K562 (cell line): ENCODE data around the gene SLC4A2. TPM values are rescaled to one million over a fixed set of nuclear protein-coding genes. Genes with fewer than 3 reads are reported as not detected.

Experiments used
- ARHGAP35 ChIP-seq: fragments of 450-650 bp; IDR thresholded peaks from 2 replicates; pipeline ENCODE4 v1.6.1; 2018; ENCODE audit not compliant: partially characterized antibody
- BACH1 ChIP-seq: fragments of 200-800 bp; sonication (Bioruptor generic); IDR thresholded peaks from 2 replicates; pipeline ENCODE4 v1.6.1; 2016; ENCODE audit warnings: missing genetic modification characterization, missing compliant biosample characterization
- BHLHE40 ChIP-seq: IDR thresholded peaks from 2 replicates; pipeline ENCODE4 v1.6.1; 2011; ENCODE audit warnings: low read length, improper control_type of control experiment
- CSDE1 ChIP-seq, 2 experiments: fragments of 450-650 bp; IDR thresholded peaks; 2 replicates each; pipeline ENCODE4 v1.6.1; 2016; ENCODE audit warnings: mild to moderate bottlenecking in 1 of 2
- ELF1 ChIP-seq: fragments of 200-800 bp; sonication (Bioruptor generic); IDR thresholded peaks from 2 replicates; pipeline ENCODE4 v1.6.1; 2016; ENCODE audit warnings: missing genetic modification characterization, missing compliant biosample characterization
- ETV1 ChIP-seq: fragments of 450-650 bp; conservative IDR thresholded peaks from 2 replicates; pipeline ENCODE4 v1.6.1; 2016; ENCODE audit warnings: missing genetic modification characterization, control low read depth, low read depth, missing compliant biosample characterization
- GABPB2 ChIP-seq: fragments of 250-450 bp; sonication (Bioruptor Pico); conservative IDR thresholded peaks from 2 replicates; pipeline ENCODE4 v1.5.1; 2021; ENCODE audit warnings: mild to moderate bottlenecking
- HDAC3 ChIP-seq: fragments of 450-650 bp; IDR thresholded peaks from 2 replicates; pipeline ENCODE4 v1.6.1; 2018; ENCODE audit warnings: borderline replicate concordance, mild to moderate bottlenecking, moderate library complexity; ENCODE audit not compliant: partially characterized antibody
- ILK ChIP-seq: fragments of 450-650 bp; IDR thresholded peaks from 2 replicates; pipeline ENCODE4 v1.6.1; 2016; ENCODE audit warnings: missing genetic modification characterization, low read depth, mild to moderate bottlenecking, missing compliant biosample characterization, moderate library complexity, borderline replicate concordance
- MCM3 ChIP-seq: fragments of 450-650 bp; IDR thresholded peaks from 2 replicates; pipeline ENCODE4 v1.6.1; 2016
- MEIS2 ChIP-seq: fragments of 450-650 bp; IDR thresholded peaks from 2 replicates; pipeline ENCODE4 v1.6.1; 2014; ENCODE audit warnings: mild to moderate bottlenecking; ENCODE audit not compliant: partially characterized antibody
- MYC ChIP-seq, 2 experiments: fragments of 250-450 bp in 1 of 2; sonication (Bioruptor Pico) in 1 of 2; IDR thresholded peaks; 2 replicates each; pipeline versions ENCODE4 v1.5.1 to v1.6.1; 2012 to 2021; ENCODE audit warnings: low read depth in 2 of 2, borderline replicate concordance in 1 of 2, improper control_type of control experiment in 1 of 2, low read length in 1 of 2, mild to moderate bottlenecking in 1 of 2, moderate library complexity in 1 of 2
- PML ChIP-seq: IDR thresholded peaks from 2 replicates; pipeline ENCODE4 v1.6.1; 2012; ENCODE audit warnings: low read length, inconsistent platforms
- POU5F1 ChIP-seq: fragments of 150-350 bp; IDR thresholded peaks from 2 replicates; pipeline ENCODE4 v1.6.1; 2014; ENCODE audit warnings: borderline replicate concordance, low read length, low read depth, mild to moderate bottlenecking; ENCODE audit not compliant: partially characterized antibody
- PURB ChIP-seq: sonication (generic); formaldehyde crosslinking; IDR thresholded peaks from 2 replicates; pipeline ENCODE4 v1.9.0; 2021; ENCODE audit warnings: low read depth, mild to moderate bottlenecking, missing genetic modification reagents
- STAG1 ChIP-seq: sonication (generic); formaldehyde crosslinking; IDR thresholded peaks from 2 replicates; pipeline ENCODE4 v1.5.0; 2020; ENCODE audit warnings: missing genetic modification reagents, borderline replicate concordance
- TAL1 ChIP-seq: fragments of 450-650 bp; IDR thresholded peaks from 2 replicates; pipeline ENCODE4 v1.6.1; 2016; ENCODE audit warnings: mild to moderate bottlenecking
- TCF7 ChIP-seq: sonication (generic); IDR thresholded peaks from 2 replicates; pipeline ENCODE4 v1.6.1; 2016; ENCODE audit warnings: antibody characterized with exemption, borderline replicate concordance
- ZFX ChIP-seq: sonication (generic); formaldehyde crosslinking; IDR thresholded peaks from 2 replicates; pipeline ENCODE4 v1.8.0; 2022; ENCODE audit warnings: mild to moderate bottlenecking, missing genetic modification reagents, moderate library complexity
- ZNF24 ChIP-seq: fragments of 450-650 bp; IDR thresholded peaks from 2 replicates; pipeline ENCODE4 v1.6.1; 2016
- ZNF551 ChIP-seq: fragments of 250-450 bp; sonication (Bioruptor Pico); IDR thresholded peaks from 2 replicates; pipeline ENCODE4 v1.5.0; 2021; ENCODE audit warnings: mild to moderate bottlenecking, moderate library complexity
- polyA plus RNA-seq, 8 experiments: library from polyadenylated mRNA; depleted of rRNA in 4 of 8; stranded (reverse) in 5 of 8; unstranded in 3 of 8; fragments of >200 nt; fragmentation: Nextera tagmentation in 2 of 8; fragmentation: Illumina TruSeq in 1 of 8; extraction: Ambion mirVana in 2 of 8; extraction: Trizol in 1 of 8; gene quantifications; 2 replicates each; pipeline versions ENCODE4 v1.2.1 to v1.2.3, GENCODE V29; 2011 to 2014; ENCODE audit warnings: inconsistent platforms in 1 of 8, missing spikeins in 1 of 8
- total RNA-seq, 7 experiments: library from RNA; depleted of rRNA in 6 of 7; stranded (reverse); fragments of >200 nt in 6 of 7; fragmentation: Illumina TruSeq in 2 of 7; extraction: Trizol in 2 of 7; gene quantifications; 2 replicates each; pipeline versions ENCODE4 v1.2.1 to v1.2.3, GENCODE V29; 2011 to 2021; ENCODE audit warnings: low replicate concordance in 1 of 7
- TF ChIP-seq, protein P1 (sequence below): fragments of 250-450 bp; sonication (Bioruptor Pico); IDR thresholded peaks from 2 replicates; pipeline ENCODE4 v1.8.0; 2022; ENCODE audit warnings: inconsistent platforms
- TF ChIP-seq, protein P2 (sequence below): sonication (generic); formaldehyde crosslinking; IDR thresholded peaks from 2 replicates; pipeline ENCODE4 v1.4.0; 2020; ENCODE audit warnings: mild to moderate bottlenecking, missing genetic modification reagents
- TF ChIP-seq, protein P3 (sequence below): fragments of 250-450 bp; sonication (Bioruptor Pico); IDR thresholded peaks from 2 replicates; pipeline ENCODE4 v1.8.0; 2022; ENCODE audit warnings: moderate library complexity, mild to moderate bottlenecking, inconsistent platforms

Gene SLC4A2
- total and polyA plus RNA-seq, 9 of the 15 experiments (the other 6 are each of a cell fraction or from before 2014, with no cell fraction given), result 11.4 to 375 (median 130) TPM

DNA sequence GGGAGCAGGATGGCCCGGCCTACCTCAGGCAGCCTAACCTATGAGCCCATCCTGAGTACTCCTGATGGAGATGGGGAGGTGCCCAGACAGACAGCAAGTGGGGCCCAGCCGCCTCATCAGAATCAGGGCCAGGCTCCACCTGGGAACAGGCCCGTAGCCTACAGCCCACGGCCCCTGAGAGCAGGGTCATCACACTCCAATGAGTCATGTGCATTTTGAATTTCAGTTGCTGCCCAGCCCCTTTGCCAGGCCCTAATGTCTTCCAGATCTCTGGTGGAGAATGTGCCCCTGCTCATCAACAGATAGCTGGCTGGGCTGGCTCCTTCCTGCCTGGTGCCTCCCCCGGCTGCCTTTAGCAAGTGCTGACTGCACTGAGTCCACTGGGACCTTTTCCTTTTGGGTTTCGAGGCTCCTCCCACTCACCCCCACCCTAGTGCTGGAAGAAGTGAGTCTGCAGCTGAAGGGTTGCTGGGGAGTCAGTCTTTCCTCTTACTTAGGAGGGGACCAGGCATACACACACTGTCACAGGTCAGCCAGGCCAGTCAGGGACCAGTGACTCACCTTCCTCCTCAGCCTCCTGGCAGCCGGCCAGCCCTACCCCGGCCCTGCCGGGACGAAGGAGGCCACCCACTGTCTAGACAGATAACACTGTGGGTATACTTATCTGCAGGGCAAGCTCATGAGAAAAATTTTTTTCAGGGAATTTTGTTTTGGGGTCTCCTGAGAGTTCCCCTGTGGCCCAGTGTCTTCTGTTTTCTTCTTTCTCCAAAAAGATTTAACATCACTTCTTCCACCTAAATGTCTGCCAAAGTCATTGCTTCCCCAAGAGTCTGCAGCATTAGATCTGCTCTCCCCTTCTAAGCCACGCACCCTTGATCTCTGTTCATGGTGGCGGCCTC, 20.2 kb upstream of the SLC4A2 start (continued):
- TF ChIP-seq, protein P1, sequence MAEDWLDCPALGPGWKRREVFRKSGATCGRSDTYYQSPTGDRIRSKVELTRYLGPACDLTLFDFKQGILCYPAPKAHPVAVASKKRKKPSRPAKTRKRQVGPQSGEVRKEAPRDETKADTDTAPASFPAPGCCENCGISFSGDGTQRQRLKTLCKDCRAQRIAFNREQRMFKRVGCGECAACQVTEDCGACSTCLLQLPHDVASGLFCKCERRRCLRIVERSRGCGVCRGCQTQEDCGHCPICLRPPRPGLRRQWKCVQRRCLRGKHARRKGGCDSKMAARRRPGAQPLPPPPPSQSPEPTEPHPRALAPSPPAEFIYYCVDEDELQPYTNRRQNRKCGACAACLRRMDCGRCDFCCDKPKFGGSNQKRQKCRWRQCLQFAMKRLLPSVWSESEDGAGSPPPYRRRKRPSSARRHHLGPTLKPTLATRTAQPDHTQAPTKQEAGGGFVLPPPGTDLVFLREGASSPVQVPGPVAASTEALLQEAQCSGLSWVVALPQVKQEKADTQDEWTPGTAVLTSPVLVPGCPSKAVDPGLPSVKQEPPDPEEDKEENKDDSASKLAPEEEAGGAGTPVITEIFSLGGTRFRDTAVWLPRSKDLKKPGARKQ (CRISPR knock-in tag), result no peak
- TF ChIP-seq BACH1 (tag), result no peak
- TF ChIP-seq, protein P2, sequence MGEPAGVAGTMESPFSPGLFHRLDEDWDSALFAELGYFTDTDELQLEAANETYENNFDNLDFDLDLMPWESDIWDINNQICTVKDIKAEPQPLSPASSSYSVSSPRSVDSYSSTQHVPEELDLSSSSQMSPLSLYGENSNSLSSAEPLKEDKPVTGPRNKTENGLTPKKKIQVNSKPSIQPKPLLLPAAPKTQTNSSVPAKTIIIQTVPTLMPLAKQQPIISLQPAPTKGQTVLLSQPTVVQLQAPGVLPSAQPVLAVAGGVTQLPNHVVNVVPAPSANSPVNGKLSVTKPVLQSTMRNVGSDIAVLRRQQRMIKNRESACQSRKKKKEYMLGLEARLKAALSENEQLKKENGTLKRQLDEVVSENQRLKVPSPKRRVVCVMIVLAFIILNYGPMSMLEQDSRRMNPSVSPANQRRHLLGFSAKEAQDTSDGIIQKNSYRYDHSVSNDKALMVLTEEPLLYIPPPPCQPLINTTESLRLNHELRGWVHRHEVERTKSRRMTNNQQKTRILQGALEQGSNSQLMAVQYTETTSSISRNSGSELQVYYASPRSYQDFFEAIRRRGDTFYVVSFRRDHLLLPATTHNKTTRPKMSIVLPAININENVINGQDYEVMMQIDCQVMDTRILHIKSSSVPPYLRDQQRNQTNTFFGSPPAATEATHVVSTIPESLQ (CRISPR knock-in tag), result no peak
- no peak for TF ChIP-seq PURB (CRISPR knock-in tag)
- TF ChIP-seq GABPB2 (CRISPR knock-in tag), result no peak
- TF ChIP-seq, protein P3, sequence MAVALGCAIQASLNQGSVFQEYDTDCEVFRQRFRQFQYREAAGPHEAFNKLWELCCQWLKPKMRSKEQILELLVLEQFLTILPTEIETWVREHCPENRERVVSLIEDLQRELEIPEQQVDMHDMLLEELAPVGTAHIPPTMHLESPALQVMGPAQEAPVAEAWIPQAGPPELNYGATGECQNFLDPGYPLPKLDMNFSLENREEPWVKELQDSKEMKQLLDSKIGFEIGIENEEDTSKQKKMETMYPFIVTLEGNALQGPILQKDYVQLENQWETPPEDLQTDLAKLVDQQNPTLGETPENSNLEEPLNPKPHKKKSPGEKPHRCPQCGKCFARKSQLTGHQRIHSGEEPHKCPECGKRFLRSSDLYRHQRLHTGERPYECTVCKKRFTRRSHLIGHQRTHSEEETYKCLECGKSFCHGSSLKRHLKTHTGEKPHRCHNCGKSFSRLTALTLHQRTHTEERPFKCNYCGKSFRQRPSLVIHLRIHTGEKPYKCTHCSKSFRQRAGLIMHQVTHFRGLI (CRISPR knock-in tag), result no peak
- peak; percentile 97 for TF ChIP-seq ZNF24
- TF ChIP-seq STAG1 (CRISPR knock-in tag), result no peak
- TF ChIP-seq TCF7, result peak; percentile 78; the same call in 1 of the 2 replicates
- no peak for TF ChIP-seq ELF1 (tag)
- no peak for TF ChIP-seq ILK (tag)
- no peak for TF ChIP-seq CSDE1 (IDR thresholded peaks at IDR 0.05)
- TF ChIP-seq PML, result peak; percentile 86
- no peak for TF ChIP-seq ZNF551 (CRISPR knock-in tag)
- no peak for TF ChIP-seq MCM3
- TF ChIP-seq MYC (IDR thresholded peaks at IDR 0.05; ENCODE audit: low read depth, low read length), result peak; percentile 73; the same call in 1 of the 2 replicates
- TF ChIP-seq MYC (CRISPR knock-in tag; IDR thresholded peaks at IDR 0.05; ENCODE audit: borderline replicate concordance, low read depth), result peak; percentile 41; the same call in 1 of the 2 replicates
- TF ChIP-seq ZFX (CRISPR knock-in tag), result peak; percentile 76
- peak; percentile 67 for TF ChIP-seq MEIS2
- no peak for TF ChIP-seq POU5F1
- TF ChIP-seq TAL1, result peak; percentile 89
- peak; percentile 46; the same call in 1 of the 2 replicates for TF ChIP-seq BHLHE40
- TF ChIP-seq ETV1, result peak; percentile 36; the same call in 1 of the 2 replicates
- peak; percentile 99 for TF ChIP-seq HDAC3
- TF ChIP-seq ARHGAP35, result no peak
